HG03469 (cell line): ENCODE results near the gene PDE11A.
"Not testable (repeated sequence)": the region's sequence is repeated elsewhere in the genome, so short reads cannot be mapped to it uniquely, and the experiment has no call there.

Source experiments
- ATAC-seq: cut with Tn5 transposase; IDR thresholded peaks from one replicate; pipeline ENCODE4 v1.9.1; 2021; ENCODE audit warnings: mild to moderate bottlenecking, moderate library complexity, moderate number of reproducible peaks; ENCODE audit not compliant: unreplicated experiment

PDE11A gene

DNA sequence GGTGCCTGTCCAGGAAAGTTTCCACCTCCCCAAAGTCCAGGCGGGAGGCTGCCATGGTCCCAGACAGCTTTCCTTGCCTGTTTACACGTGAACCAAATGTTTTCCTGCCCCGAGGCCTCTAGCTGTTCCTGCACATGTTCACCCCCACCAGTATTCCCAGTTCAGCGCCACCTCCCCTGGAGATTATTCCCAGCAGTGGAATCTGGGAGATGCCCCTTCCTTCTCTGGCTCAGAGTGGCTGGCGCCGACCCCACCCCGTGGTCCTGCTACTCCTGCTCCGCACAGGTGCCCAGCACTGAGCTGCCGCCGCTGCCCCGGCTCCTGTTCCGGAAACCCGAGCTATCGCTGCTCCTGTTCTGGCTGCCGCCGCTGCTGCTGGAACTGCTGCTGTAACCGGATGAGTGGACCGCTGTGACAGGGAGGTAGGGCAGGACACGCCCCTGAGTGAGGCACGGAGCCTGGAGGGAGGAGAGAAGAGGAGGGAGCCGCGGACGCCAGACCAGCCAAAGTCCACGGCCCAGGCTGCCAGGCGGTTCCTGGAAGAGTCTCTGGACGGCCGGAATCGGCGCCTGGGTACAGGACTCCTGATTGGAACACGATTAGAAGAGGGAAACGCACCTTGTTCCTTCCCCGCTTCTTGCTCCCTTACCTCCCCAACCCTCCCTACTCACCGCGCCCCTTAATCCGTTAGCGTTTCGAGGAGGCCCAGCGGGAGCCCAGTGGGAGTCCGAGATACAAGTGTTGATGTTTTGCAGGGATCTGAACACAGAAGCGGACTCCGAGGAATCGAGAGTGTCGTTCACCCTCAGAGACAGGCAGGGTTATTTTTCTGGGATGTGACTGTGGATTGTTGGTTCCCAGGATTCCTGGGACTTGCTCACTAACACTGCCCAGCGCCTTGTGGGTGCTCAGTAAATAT is at the start of gene PDE11A:
Gene PDE11A, minus strand, starts transcription at position 395 of the 919 bp plus-strand sequence. Its CDS starts 340 bp downstream, at position 55.
- ATAC-seq, result no peak

DNA sequence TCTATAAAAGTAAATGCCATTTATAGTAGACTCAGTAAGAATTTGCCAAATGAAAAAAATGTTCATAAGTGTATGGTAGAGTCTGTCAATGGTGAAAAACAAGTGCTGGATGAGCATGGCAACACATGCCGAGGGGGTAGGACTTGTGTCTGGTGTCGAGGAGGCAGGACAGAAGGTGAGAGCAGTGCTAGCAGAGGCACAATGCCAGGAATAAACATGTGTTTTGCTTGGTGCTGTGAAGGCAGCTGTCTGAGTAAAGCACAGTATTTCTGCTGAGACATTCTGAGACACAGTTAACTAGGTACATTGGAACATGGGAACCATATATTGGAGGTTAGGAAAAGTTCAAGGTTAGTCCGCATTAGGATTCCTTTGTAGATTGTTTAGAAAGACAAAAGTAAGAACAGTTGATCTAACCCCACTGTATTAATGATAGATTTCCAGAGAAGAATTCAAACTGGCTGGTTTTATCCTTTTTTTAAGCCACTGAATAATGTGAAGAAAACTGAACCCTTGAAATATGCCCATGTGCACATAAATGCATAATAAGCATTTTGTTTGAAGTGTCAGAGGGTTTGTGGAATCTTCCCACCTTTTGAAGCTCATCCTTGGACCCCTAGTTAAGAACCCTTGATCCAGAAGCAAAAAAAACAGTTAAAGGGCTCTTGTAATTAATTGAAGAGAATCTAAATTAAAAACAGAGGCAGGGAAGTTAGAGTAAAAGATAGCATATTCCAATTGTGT is 46.8 kb upstream of the PDE11A start:
- ATAC-seq, result no peak

DNA sequence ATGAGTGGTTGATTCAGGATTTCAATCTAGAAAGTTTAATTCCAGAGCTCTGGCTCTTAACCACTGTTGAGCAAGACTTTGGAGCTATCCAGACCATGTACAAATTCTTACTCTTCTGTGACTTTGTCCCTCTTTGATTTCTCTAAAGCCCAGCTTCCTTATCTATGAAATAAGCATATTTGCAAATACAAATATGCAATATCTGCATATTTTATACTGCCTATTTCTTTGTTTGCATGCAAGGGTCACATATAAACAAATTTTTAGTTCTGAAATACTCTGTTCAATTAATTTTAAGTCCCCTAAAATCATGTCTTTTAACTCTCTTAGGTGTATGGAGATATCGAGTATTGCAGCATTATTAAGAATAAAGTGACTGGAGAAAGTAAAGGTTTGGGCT is 45.1 kb upstream of the PDE11A start:
- no peak for ATAC-seq

DNA sequence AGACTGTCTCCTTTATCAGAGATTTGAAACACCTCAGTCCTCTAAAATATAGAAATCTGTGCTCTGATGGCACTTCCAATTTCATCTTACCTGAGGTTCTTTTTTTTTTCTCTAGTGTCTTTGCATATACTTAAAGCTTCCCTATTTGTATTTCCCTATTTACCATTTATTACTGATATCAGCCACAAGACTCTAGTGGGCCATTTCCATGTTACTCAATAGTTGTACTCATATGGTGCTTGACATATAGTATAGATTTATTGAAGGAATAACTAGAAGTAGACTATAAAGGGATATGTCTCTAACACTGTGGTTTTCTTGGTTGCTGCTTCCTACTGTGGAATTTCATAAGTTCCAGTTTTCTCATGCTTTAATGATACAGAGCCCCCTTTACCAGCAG is 42.7 kb upstream of the PDE11A start:
- ATAC-seq, result no peak

DNA sequence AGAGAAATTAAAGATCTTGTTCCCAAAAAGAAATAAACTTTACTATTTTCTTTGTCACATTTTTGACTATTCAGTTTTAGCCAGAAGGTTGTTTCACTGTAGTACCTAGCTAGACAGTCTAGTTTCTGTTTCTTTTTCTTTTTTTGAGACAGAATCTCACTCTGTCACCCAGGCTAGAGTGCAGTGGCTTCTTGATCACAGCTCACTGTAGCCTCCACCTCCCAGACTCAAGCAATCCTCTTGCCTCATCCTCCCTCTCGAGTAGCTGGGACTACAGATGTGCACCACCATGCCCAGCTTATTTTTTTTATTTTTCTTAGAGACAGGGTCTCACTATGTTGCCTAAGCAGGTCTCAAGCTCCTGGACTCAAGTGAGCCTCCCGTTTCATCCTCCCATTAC is 41.9 kb upstream of the PDE11A start:
- ATAC-seq, result peak; percentile 24

DNA sequence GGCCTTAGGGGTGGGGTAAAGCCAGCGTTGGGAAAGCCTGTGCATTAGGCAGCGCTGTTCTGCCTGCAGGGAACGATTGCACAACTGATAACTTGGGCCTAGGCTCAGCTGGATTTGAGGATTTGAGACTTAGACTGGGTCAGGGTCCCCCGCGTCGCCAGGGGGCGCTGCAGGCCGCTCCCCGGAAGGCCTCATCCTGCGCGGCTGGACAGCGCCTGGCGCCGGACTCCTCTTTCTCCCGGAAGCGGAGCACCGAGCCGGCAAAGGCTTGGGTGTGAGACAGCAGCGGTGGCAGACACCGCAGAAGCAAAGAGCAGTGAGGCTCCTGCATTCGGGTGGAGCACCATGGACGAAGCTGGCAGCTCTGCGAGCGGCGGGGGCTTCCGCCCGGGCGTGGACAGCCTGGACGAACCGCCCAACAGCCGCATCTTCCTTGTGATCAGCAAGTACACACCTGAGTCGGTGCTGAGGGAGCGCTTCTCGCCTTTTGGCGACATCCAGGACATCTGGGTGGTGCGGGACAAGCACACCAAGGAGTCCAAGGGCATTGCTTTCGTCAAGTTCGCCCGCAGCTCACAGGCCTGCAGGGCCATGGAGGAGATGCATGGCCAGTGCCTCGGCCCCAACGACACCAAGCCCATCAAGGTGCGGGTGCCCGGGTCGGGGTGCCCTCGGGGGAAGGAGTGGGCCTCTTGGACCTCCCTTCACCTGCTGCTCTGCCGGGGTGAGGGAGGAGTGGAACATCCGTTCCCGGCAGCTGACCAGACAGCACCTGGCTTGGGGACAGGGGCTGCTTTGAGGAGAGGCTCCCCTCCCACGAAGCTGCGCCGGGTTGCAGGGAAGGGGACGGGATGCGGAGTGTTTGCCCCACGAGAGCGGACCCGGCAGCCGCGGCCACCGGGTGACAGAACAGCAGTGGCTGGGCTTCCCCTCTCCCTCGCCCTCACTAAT is 39.9 kb upstream of the PDE11A start, which contains the start of gene RBM45:
Gene RBM45, plus strand, starts transcription at position 236 of the 951 bp plus-strand sequence. Its CDS starts 110 bp downstream, at position 346.
- ATAC-seq, result peak; percentile 90

DNA sequence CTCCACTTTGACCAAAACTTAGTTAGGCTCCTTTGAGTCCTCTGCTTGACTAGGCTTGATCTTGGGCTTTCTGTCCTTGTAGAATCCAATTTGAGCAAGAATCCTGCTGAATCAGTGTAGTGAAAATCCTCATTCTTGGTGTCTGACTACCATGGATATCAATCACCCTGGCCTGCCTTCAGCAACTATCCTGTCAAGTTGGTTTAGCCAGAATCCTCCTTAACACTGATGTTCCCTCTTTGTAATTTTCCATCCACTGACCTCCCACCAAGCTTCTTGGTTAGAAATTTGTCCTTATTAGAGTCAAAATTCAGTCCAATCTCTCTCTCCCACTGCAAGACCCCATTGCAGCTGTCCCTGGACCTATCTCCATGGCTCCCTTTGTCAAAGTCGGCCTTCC is 39.2 kb upstream of the PDE11A start:
- ATAC-seq, result no peak

DNA sequence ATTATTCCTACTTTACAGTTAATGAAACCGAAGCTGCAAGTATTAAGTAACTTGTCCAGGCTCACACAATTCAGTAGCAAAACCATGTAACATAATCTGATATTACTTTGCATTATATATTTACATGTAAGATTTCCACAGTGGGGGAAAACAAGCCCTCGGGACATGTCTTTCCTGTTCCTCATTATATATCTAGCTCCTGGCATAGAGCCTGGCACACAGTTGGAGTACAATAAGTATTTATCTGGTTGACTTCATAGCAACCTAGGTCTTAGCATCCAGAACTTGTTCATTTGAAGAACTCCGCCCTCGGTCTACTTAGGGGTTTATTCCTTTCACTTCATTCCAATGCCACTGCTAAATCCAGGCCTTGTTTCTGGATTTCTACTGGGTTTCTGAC is 38.1 kb upstream of the PDE11A start:
- ATAC-seq, result no peak

DNA sequence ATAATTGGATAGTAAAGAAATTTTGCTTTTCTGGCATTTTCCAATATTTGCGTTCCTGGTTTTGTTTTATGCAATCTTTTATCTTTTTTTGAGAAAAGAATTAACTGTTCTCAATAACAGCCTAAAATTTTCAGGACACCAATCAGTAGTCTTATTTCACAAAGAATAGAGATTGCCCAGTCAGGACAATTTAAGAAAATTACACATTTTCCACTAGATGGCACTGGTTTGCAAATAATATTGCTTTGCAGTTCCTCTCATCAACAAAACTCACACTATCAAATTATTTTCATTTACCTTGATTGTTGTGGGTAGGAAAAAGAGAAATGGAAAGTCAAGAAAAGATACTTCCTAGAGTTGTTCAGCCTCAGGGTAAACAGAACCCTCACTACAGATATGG is 37.2 kb upstream of the PDE11A start:
- no peak for ATAC-seq

DNA sequence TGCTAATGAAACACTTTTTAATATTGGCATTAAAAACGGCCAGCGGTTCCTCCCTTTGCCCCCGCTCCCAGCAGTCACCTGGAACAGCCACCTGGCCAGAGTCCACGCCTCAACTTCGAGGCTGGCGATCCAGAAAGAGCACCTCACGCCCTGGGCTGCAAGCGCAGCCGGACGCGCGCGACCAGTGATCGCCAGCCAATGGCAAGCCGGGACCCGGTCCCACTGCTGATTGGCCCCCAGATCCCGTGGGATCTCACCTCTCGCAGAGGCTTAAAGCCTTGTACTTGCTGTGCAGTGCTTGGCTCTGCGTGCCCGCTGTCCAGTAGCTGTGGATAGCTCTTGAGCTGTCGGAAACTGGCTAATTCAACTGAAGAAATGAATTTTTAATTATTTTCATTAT is 35.6 kb upstream of the PDE11A start:
- no peak for ATAC-seq

DNA sequence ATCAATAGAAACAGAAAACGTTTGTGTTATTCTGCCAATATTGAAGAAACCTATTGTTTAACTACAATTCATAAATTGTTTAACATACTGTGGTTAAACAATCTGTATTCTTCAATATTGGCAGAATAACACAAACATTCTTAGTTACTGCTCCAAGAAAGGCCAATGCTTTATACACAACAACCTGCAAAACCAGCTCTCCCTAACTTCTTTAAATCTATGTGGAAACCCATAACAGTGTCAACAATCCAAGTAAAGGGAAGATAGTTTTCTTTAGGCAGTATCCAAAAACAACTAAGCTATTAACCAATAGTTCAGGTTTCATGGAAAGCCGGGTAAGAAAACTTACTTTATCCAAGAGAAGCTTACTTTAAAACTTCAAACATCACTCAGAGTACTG is 33.5 kb upstream of the PDE11A start:
- no peak for ATAC-seq

DNA sequence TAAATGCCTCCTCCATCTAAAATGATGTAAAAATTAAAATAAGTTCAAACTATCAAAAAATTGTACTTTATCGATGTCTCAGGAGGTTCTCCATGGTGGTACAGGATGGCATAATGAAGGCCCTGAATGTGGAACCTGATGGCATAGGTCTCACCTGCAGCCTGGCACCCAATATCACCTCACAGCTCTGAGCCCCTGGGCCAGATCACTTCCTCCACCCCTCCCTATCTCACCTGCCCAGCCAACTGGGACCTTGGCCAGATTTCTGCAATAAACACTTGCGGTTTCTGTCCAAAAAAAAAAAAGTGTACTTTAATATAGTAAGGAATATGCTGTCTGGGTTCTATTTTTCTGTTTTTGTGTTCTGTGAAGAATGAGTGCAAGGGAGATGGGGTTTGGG is 33.0 kb upstream of the PDE11A start:
- no peak for ATAC-seq

DNA sequence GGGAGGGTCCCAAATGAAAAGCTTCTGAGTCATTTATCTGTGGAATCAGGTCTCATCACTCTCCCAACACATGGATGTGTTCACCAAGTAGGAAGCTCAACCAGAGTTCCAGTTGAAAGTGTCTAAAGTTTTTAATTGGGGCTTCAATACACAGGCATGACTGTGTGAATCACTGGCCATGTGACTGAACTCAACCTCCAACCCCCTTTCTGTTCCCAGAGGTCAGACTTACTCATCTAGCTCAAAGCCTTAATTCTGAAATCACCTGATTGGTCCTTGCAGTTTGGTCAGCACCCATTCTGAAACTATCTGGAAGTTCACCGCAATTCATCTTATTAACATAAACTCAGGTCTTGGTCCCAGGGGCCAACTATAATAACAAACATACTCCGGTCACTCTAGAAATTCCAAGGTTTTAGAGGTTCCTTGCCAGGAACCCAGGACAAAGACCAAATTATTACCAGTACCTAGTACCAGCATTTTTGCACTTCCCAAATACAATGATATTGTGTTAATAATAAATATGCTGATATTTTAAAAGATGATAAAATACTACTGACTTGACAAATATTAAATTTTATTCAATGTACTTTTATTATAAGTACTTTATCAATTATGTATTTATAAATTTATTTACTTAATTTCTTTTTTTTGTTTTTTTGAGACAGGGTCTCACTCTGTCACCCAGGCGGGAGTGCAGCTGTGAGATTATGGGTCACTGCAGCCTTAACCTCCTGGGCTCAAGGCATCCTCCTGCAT is 28.9 kb upstream of the PDE11A start:
- no peak for ATAC-seq

DNA sequence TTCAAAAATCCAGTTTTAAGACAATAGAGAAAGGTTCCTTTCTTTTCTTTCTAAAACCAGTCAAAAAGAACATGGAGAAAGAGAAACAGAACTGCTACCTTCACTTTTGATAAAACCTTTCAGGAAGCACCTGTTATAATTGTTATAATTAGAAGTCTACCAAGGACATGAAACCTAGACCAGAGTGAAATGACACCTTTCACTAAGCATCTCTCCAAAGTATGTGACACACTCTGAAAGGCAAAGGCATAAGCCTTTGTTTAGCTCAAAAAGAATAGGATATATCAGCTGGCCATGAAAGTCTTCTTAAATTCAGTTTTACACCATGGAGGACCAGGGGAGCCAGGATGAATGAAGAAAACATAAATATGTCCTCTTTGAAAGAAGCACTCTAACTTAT is 20.9 kb upstream of the PDE11A start:
- no peak for ATAC-seq

DNA sequence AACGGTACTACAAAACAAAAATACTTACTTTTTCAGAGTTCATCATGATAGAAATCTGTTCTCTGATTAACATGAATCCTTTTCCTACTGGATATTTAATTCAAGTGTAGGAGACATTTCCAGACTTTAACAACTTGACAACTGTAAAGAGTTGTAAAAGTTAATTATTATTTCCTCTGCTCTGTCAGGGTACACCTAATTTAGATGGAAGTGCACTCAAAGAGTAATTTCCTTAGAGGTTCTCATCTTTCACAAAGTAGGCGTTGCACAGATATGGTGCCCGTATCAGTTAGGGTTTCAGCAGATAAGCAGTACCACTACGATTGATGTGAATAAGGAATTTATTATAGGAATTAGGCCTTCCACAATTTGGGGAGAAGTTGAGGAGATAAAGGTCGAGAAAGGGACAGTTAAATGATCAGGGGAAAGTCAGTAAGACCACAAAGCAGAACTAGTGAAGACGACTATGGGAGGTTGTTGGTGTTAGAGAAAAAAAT is 16.2 kb upstream of the PDE11A start:
- no peak for ATAC-seq

DNA sequence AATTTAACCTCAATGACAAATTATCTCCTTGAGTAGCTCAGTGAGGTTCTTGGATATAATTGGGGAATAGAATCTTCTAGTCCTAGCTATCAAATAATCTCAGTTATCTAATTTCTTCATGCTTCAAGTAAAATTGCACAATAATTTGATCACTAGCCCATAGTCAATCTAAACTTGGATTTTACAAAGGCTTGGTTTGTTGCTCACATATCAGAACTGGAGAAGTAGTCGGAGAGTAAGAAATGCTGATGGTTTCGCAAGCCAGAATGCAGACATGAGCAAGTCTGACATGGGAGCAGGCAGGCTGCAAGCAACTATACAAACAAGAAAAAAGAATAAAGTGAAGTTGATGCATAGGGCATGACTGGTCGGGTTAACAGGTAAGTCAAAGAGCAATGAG is 11.7 kb upstream of the PDE11A start:
- no peak for ATAC-seq

DNA sequence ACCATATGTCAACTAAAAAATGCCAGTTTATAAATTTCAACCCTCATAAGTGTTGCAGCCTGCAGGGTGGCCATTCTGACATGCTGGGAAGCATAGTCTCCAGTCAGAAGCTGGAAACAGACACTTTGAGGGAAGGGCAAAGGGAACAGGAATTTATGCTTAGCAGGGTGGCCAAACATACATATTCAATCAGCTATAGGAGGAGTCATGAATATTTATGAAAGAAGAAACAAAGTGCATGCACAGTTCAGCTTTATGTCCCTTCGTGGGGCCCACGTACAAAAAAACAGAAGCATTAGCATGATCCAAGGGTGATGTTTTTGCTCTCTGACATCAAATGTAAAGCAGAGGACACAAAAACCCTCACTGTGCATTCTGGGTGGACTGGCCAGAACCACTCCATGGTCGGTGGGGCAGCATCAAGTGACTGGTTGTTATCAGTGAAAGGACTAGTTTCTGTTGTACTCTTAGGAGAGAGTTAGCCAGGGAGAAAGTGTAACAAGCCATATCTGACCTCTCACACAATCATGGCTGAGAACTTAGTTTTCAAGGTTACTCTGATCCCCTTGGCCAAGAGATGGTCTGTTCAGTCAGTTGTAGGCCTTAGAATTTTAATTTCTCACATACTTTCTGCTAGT is 9.9 kb upstream of the PDE11A start:
- no peak for ATAC-seq

DNA sequence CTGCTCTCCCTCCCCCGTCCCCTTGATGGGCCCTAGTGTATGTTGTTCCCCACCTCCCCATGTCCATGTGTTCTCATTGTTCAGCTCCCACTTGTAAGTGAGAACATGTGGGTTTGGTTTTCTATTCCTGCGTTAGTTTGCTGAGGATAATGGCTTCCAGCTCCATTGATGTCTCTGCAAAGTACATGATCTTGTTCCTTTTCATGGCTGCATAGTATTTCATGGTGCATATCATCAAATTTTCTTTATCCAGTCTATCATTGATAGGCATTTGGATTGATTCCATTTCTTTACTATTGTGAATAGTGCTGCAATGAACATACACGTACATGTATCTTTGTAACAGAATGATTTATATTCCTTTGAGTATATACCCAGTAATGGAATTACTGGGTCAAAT is 6.7 kb upstream of the PDE11A start:
- ATAC-seq, result not testable (repeated sequence)

DNA sequence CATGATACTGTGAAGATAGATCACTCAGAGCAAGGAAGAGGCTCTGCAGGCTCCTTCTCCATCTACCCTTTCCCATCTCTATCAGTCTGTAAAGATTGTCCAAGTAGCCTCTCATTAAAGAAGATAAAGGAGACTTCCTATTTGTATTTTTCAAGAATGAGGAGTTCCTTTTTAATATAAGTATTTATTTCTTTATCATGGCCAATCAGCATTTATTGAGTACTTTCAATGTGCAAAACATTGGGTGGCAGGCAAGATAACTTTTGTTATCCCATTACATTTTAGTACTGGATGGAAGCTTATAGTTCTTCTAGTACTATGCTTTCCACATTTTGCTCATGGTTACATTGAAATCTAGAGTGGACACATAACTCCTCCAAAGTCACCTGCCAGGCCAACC is 3.6 kb upstream of the PDE11A start:
- no peak for ATAC-seq

DNA sequence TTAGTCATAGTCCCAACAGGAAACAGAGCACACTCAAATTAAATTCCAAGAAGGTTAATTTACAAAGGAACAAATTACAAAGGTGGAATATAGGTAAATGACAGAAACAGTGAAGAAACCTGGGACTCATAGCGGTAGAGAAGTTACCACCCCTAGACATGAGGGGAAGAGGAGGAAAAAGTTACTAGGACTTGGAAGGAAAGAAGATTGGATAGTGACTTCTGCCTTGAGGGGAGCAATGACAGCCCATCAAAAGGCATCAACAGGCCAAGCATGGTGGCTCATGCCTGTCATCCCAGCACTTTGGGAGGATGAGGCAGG is 2.4 kb upstream of the PDE11A start:
- ATAC-seq, result no peak
